Measurements from ENCODE around the gene SPTY2D1.
A peak's percentile ranks its signal among the peaks of the same experiment; 100 is the strongest.
"Not testable (repeated sequence)": the region's sequence is repeated elsewhere in the genome, so short reads cannot be mapped to it uniquely, and the experiment has no call there.

SPTY2D1 gene

DNA sequence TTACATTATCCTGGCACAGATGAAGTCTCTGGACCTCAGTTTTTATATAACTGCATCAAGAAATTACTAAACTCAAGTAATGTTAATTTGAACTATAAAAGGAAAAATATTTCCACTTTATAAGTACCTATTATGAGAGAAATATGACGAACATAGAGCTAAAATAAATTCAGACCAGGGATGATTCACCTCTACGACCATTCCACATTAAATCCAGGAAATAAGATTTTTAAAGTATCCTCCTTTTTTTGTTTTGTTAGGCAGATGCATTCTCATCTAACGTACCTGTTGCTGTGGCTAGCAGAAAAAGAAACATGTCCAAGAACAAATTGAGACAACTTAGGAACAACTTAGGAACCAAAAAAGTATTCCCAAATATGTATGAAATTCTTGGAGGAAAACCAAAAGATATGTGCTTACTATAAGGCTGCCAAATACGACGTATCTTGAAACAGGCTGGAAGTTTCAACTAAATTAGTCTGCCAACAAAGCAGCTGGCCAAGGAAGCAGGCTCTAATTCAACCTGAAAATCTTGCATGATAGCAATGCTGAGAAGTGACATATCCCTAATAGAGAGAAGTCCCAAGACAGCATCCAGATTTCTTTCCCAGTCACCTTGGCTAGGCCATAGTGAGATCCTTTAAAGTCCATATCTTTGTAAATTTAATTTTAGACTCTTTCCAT lies 15.7 kb downstream of the SPTY2D1 start:
- DNase-seq (ENCODE audit: low read depth) = no peak

DNA sequence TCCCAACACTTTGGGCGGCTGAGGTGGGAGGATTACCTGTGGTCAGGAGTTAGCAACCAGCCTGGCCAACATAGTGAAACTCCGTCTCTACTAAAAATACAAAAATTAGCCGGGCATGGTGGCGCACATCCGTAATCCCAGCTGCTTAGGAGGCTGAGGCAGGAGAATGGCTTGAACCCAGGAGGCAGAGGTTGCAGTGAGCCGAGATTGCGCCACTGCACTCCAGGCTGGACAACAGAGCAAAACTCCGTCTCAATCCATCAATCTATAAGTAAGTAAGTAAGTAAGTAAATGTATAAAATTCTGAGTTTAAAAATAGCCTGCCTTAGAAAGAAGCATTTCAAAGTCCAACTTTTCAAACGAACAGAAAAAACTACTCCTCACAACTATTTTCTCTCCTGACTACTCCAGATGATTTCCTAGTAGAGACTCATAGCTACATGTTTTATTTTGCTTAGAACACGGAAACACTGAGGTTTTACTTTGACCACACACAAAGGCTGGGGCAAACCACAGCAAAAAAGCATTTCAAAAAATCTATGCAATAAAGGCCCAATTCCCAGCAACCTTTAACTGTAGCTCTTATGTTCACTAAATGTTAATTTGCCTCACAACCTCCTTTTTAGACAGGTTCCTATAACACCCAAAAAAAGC lies 16.3 kb downstream of the SPTY2D1 start:
- no peak for DNase-seq (ENCODE audit: low read depth)

DNA sequence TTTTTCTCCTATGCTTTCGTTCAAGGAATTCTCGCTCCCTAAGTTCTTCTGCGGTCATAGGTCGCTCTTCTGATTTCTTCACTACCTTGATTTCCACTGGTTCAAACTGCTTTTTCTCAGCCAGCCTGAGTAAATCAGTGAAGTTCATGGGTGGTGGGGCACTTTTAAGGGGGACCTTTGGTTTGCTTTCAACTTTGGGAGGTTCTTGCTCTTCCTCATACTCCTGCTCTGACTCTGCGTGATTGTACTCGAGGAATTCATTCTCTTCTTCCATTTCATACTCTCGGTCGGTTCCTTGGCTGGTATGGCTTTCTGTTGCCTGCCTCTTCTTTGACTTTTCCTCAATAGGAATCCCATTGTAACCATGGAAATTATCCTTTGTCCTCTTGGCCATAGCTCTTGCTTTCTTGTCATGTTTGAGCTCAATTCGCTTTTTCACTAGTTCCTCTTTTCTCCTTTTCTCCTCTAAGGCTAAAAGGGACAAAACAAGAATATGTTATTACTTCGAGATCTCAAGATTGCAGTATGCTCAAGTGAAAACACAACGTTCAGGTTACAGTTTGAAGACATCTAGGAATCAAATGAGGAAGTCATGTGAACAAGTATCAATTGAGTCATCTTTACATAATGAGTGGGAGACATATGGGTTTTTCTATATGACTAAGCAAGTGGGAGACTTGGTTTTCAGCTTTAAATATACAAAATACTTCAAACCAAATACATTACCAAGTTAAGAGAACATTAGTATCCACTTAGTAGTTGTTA lies 18.3 kb downstream of the SPTY2D1 start:
- no peak for DNase-seq (ENCODE audit: low read depth)

DNA sequence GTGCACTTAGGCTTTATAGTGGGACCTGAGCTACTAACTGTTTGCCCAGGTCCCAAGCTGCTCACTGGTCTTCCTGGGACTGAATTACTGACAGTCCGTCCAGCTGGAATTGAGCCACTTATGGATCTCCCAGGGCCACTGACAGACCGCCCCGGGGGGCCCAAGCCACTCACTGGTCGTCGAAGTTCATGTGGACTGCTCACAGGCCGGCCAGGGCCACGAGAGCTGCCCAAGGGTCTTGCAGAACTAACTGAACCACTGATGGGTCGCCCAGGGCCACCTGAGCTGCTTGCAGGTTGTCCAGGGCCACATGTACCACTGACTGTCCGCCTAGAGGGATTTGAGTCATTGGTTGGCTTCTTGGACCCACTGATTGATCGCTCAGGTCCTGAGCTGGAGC lies 19.5 kb downstream of the SPTY2D1 start:
- no peak for DNase-seq (ENCODE audit: low read depth)

DNA sequence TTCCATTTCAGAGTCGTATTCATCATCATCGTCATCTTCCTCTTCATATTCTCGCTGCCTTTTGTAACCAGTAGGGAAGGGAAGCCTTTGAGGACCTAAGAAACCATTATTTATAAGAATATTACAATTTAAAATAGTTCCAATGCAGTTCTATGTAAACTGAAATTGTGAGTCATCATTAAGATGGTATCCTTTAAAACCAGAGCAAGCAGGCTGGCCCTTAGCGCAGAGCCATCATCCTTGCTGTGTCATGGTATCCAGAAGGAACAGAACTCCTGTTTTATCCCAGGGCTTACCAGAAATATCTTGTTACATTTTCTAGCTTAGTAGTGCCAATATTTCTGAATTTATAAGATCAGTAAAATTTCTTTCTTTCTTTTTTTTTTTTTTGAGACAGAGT lies 21.7 kb downstream of the SPTY2D1 start:
- DNase-seq (ENCODE audit: low read depth) = no peak

DNA sequence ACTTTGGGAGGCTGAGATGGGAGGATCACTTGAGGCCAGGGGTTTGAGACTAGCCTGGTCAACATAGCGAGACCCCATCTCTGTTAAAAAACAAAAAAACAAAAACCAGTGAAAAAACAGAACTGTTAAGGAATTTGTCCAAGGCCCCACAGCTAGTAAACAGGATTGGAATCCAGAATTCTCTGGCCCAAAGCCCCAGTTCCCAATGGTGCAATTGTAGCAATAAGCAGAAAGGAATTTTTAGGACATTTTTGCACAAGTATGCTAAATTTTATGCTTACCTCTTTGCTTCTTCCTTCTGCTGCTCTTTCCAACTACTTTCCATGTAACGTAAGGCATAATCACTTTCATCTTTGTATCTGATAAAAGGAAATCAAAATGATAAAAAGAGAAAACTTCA lies 22.9 kb downstream of the SPTY2D1 start:
- no peak for DNase-seq (ENCODE audit: low read depth)

DNA sequence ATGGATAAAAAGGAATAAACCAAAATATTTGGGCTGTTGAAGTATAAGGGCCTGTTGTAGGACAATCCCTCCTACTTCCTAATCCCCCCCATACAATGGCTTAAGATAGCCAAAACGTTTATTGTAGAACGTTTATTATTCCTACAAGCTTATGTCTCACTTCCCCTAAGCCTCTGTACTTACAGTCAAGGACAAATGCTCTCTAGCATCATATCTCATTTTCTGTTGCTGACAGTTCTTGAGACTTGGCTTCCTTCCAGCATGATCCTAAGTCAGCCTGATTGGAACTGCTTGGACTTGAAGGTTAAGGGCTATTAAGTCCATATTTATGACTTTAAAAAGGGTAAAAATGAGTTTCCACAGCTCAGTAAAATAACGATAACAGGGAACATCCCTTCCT lies 25.8 kb downstream of the SPTY2D1 start:
- DNase-seq (ENCODE audit: low read depth) = no peak

DNA sequence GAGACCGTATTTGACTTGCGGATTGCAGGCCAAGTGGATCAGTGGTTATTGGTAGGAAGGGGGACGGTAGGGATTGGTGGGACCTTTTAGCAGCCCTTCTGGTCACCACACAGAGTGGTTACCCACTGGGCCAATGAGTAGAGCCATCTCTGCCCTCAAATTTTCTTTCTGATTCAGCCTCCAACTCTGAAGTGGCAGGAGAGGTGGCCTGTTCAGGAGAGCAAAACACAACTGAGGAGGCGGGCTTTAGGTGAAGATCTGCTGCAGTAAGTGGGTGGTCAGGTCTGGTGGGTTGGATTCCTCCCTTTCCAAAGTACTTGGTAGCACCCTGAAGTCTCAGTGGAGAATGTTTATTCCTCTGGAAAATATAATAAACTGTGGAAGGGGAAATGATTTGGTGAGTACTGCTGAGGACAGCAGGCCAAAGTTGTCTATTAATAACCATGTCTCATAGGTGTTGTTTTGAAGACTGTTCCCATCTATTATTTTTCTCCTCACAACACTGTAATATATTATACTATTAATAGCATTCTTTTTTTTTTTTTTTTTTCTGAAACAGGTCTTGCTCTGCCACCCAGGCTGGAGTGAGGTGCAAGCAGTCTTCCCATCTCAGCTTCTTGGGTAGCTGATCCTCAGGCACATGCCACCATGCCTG lies 33.1 kb downstream of the SPTY2D1 start:
- no peak for DNase-seq (ENCODE audit: low read depth)

DNA sequence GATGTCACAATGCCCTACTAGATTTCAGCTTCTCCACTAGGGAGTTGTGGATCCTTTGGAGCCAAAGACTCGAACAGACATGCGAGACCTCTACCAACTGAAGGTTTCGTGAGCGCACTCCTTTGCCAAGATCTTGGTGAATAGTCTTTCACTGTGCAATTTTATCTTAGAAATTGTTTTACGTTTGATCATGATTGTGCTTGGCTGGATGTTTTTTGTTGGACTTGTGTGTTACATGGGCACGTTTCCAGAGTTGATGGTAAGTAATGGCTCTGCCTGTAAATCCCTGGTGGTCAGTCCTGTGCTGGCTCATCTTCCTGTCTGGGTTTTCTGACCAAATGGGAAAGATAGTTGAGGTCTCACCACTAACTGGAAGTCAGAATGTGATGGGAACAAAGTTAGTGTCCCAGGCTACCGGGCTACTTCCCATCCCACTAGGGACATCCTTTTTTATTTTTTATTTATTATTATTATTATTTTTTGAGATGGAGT lies 34.4 kb downstream of the SPTY2D1 start, which contains the start of gene MISFA:
Gene MISFA (plus strand): TSS at position 51 of the 492 bp plus-strand sequence. CDS start 140 bp downstream, at position 191.
- DNase-seq (ENCODE audit: low read depth) = no peak

DNA sequence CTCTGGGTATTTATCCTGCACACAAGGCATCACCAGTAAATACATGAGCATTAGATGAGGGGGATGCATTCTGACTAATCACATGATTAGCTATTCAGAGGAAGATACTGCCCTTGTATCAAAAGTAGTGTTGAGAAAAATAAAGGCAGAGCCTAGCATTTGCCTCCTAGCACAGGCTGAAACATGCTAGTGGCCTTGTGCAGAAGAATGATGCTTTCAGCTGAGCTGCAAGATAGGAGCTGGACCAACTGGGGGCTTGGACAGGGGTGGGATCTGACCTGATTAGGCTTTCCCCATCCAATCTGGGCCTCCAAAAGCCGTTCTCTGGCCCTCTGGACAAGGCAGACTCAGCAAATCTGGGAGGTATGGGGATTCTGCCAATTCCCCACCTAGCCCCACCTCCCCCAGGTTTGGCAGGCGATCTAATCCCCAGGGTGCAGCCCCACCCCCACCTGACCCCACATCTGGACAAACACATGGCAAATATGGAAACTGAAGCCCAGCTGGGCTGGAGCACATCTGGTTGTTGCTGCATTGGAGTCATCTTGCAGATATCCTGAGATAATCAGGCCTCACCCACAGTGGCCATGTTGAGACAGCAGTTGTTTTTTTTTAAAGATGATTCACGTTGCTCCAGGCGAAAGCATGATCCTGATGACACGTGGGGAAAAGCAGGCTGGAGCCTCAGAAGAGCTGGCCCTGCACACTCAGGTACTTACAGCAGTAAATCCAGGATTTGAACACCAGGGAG lies 39.0 kb downstream of the SPTY2D1 start:
- no peak for DNase-seq (ENCODE audit: low read depth)

DNA sequence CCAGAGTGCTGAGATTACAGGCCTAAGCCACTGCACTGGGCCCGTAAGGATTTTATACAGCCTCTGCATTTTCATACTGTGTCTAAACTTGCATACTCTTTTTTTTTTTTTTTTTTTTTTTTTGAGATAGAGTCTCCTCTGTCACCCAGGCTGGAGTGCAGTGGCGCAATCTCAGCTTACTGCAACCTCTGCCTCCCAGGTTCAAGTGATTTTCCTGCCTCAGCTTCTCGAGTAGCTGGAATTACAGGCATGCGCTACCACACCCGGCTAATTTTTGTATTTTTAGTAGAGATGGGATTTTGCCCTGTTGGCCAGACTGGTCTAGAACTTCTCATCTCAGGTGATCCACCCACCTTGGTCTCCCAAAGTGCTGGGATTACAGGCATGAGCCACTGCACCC lies 40.1 kb downstream of the SPTY2D1 start:
- DNase-seq (ENCODE audit: low read depth) = not testable (repeated sequence)

DNA sequence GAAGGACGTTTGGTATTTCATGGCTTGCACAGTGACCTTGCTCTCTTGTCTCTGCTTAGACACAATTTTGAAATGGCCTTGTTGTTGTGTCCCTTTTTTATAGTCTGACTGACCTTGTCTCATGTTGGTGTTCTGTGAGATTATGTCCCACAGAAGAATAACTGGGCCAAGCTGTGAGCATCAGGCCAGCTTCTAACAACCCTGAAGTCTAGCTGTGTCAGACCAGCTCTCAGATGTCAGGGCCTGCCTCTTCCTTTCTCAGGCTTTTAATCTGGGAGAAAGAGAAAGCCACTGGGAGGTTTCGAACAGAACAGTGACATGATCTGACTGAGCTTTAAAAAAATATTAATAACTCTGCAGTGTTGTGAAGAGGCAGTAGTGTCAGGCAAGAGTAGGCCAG lies 43.6 kb downstream of the SPTY2D1 start:
- DNase-seq (ENCODE audit: low read depth) = no peak

DNA sequence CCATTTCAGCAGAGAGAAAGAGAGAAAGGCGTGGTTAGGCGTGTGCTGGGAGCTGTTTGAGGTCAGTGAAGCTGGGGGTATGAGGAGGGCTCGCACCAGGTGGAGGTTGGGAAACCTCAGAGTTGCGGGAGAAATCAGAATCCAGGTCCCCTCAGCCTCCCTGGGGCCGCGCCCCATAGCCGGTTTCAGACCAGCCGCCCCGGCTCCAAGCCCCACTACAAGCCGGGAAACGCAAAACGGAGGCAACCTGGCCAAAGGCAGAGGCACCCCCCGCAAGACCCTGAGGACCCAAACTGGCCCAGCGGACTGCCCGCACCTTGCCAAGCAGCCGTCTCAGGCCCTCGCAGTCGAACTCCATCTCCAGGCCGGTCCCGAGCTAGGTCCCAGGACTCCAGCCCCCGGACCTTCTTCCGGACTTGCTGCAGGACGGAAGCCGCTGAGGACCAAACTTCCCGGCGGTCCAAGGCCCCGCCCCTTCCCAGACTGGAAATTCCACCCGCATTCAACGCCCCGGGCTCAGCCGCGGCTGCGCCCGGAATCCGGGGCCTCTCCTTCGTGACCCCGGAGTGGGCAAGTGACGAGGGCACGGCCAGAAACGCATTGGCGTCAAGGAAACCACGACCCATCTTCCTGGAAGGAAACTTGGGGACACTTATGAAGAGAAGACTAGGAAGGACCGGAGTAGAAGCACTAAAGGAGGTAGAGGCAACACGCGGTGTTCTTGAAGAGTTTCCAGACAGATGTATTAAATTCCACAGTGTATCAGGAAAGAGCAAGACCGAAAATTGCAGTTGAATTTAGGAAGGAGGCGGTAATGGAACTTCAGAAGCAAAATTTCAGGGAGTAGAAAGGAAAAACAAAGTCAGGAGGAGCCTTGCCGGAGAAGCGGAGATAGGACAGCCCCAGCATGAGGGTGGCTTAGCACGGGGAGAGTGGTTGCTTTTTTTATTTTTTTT lies 45.6 kb downstream of the SPTY2D1 start, which contains the start of gene UEVLD:
Gene UEVLD (minus strand): TSS at position 438 of the 956 bp plus-strand sequence. CDS start 80 bp downstream, at position 358.
- DNase-seq (ENCODE audit: low read depth) = peak; percentile 77

DNA sequence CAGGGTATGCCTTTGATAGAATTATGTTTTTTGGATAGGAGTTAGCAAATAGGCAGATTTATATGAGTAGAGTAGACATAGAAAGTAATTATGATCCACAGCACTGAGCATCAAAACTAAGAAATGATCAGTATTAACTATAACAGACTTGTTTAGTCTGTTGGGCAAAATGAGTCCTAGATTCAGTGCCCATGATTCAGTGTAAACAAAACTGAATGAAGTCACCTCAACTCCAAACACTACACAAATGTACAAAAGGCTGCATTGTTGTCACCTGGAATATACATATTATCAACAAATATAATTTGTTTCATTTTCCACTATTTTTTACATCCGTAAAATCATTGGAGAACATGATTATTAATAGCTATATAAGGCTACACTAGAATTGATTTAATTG lies 52.3 kb downstream of the SPTY2D1 start:
- no peak for DNase-seq (ENCODE audit: low read depth)

DNA sequence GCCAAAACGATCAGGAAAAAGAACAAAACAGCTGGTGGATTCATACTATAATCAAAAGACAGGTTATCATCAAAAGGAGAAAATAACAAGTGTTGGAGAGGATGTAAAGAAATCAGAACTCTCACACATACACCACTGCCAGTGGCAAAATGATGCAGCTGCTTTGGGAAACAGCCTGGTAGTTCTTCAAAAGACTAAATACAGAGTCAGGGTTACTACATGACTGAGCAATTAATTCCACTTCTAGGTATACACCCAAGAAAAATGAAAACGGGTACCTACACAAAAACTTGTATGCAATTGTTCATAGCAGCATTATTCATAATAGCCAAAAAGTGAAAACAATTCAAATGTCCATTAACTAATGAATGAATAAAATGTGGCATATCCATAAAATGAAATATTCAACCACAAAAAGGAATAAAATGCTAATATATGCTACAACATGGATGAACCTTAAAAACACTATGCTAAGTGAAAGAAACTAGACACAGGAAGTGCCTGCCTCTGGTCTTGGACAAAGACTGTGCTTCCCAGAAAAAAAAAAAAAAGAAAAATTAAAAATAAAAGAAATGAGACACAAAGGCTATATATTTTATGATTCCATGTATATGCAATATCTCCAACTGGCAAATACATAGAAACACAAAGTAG lies 53.9 kb downstream of the SPTY2D1 start:
- DNase-seq (ENCODE audit: low read depth) = no peak

DNA sequence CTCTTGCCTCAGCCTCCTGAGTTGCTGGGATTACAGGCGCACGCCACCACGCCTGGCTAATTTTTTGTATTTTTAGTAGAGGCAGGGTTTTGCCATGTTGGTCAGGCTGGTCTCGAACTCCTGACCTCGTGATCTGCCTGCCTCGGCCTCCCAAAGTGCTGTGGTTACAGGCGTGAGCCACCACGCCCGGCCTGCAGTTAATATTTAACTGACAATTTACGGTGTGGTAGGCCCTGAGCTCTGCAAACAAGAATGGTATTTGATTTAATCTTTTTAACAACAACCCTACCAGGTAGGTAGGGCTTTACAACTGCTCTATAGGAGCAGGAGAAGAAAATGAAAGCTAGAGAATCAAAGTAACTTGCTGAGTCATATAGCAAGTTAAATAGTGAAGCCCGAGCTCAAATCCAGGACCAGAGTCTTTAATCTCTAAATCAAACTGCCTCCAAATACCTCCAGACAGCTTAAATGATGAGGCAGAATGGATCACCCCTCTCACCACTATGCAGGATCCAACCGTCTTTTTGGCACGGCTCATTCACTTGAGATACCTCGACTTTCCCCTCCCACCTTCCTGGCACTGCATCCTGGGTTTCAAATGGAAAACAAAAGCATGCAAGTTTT lies 55.1 kb downstream of the SPTY2D1 start:
- no peak for DNase-seq (ENCODE audit: low read depth)

DNA sequence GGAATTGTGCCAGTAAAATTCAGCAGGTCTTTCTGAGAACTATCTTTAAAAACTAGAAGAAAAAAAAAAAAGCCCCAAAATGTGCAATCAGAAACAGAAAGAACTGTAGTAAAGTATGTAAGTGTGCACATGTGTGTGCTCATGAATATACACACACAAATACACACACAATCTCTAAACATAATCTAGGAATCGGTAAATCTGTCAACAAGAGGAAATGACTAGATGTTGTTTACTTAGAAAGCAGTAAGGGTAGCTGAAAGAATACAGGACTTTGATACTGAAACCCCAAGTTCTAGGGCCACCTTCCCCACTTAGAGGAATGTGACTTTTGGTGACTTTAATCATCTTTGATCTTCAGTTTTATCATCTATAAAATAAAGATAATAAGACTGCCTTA lies 58.8 kb downstream of the SPTY2D1 start:
- no peak for DNase-seq (ENCODE audit: low read depth)

DNA sequence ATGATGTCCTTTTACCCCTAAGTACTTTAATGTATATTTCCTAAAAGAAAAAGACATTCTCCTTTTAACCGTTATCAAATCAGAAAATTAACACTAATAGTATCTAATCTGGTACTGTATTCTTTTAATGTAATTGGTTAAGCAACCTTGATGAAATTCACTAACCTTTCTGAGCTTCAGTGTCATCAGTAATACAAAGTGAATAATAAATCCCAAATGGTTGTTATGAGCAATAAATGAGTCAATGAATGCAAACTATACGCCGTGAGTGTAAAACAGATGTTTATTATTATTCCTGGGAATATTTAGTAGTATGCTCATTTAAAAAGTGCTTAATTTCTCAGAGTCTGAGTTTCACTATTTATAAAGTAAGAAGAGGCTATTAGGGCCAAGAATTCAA lies 67.1 kb downstream of the SPTY2D1 start:
- DNase-seq (ENCODE audit: low read depth) = no peak

DNA sequence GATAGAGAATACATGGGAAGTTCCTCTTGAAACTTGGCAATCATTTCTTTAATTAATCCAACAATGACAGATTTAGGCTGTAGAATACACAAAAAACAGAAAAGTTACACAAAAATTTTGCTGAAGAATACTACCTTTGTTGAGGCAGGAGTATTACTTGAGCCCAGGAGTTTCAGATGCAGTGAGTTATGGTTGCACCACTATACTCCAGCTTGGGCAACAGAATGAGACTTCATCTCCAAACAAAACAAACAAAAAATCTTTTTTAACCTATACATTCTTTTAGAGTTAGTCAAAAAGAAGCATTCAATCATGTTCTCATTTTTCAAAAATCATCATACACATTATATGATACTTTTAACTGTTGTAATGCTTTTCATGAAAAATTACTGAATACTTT lies 67.7 kb downstream of the SPTY2D1 start:
- DNase-seq (ENCODE audit: low read depth) = no peak

Measured in HS-27A (cell line).